Measurements from ENCODE around the gene IGFLR1.

DNA sequence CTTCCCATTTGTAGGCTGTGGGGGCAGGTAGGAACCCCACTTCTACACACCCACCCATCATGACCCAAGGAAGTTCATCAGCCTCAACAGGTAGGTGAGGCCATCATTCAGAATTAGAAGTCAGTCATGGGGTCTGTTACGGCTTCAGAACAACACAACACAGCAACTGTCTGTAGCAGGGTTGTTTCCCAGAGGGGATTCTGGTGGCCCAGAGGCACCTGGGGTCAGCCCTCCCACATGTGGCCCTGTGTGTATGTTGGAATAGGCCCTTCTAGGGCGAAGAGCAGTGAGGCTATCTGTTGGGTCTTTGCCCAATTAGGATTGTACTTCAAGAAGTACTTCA is 3.4 kb downstream of the IGFLR1 start:
- TF ChIP-seq, protein P1, sequence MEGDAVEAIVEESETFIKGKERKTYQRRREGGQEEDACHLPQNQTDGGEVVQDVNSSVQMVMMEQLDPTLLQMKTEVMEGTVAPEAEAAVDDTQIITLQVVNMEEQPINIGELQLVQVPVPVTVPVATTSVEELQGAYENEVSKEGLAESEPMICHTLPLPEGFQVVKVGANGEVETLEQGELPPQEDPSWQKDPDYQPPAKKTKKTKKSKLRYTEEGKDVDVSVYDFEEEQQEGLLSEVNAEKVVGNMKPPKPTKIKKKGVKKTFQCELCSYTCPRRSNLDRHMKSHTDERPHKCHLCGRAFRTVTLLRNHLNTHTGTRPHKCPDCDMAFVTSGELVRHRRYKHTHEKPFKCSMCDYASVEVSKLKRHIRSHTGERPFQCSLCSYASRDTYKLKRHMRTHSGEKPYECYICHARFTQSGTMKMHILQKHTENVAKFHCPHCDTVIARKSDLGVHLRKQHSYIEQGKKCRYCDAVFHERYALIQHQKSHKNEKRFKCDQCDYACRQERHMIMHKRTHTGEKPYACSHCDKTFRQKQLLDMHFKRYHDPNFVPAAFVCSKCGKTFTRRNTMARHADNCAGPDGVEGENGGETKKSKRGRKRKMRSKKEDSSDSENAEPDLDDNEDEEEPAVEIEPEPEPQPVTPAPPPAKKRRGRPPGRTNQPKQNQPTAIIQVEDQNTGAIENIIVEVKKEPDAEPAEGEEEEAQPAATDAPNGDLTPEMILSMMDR (IDR thresholded peaks at IDR 0.05; ENCODE audit: low read length), result no peak
- TF ChIP-seq EZH2phosphoT487 (IDR thresholded peaks at IDR 0.05; ENCODE audit: low read length) (no peak), EZH2 (optimal IDR thresholded peaks at IDR 0.05; ENCODE audit: low read depth, low read length) (no peak)
